CD1c-positive myeloid dendritic cell (primary cell): ENCODE results near the gene INTS1.
"Not testable (repeated sequence)": the region's sequence is repeated elsewhere in the genome, so short reads cannot be mapped to it uniquely, and the experiment has no call there.

Source experiments
- DNase-seq: peaks from one replicate; pipeline ENCODE4 v3.0.0-alpha.2; 2016; ENCODE audit errors: extremely low spot score

Gene INTS1

GRCh38 chr7:1529383-1530116, 25.4 kb upstream of the INTS1 start:
- no peak for DNase-seq

- no peak for DNase-seq
These were observed 22.1 kb upstream of the INTS1 start for GRCh38 chr7:1526271-1526754.

GRCh38 chr7:1525409-1525808, 21.2 kb upstream of the INTS1 start:
- DNase-seq = no peak

GRCh38 chr7:1523844-1524243, 19.7 kb upstream of the INTS1 start:
- no peak for DNase-seq

GRCh38 chr7:1523208-1523607, 19.0 kb upstream of the INTS1 start:
- no peak for DNase-seq

- DNase-seq = no peak
These were observed 17.3 kb upstream of the INTS1 start for GRCh38 chr7:1521456-1521855.

- DNase-seq = peak; percentile 51
These were observed 16.5 kb upstream of the INTS1 start for GRCh38 chr7:1520539-1521234.

GRCh38 chr7:1519322-1519922, 15.2 kb upstream of the INTS1 start:
- not testable (repeated sequence) for DNase-seq

- no peak for DNase-seq
These were observed 12.5 kb upstream of the INTS1 start for GRCh38 chr7:1516586-1517251.

- DNase-seq = not testable (repeated sequence)
These were observed 11.3 kb upstream of the INTS1 start for GRCh38 chr7:1515509-1515967.

- no peak for DNase-seq
These were observed 10.8 kb upstream of the INTS1 start for GRCh38 chr7:1514995-1515401.

GRCh38 chr7:1514407-1514806, 10.2 kb upstream of the INTS1 start:
- DNase-seq = no peak

GRCh38 chr7:1513657-1514095, 9.5 kb upstream of the INTS1 start:
- DNase-seq = peak; percentile 82

- DNase-seq = peak; percentile 95
These were observed 8.8 kb upstream of the INTS1 start for GRCh38 chr7:1512781-1513656.

- DNase-seq = no peak
These were observed 7.5 kb upstream of the INTS1 start for GRCh38 chr7:1511444-1512422.

GRCh38 chr7:1510780-1511154, 6.6 kb upstream of the INTS1 start:
- DNase-seq = no peak

- DNase-seq = no peak
These were observed 5.0 kb upstream of the INTS1 start for GRCh38 chr7:1509226-1509625.

GRCh38 chr7:1508277-1508758, 4.1 kb upstream of the INTS1 start:
- DNase-seq = no peak

GRCh38 chr7:1505731-1506550, 1.8 kb upstream of the INTS1 start:
- DNase-seq = peak; percentile 22
